ENCODE measurements around the gene TLE3.

Gene TLE3

DNA sequence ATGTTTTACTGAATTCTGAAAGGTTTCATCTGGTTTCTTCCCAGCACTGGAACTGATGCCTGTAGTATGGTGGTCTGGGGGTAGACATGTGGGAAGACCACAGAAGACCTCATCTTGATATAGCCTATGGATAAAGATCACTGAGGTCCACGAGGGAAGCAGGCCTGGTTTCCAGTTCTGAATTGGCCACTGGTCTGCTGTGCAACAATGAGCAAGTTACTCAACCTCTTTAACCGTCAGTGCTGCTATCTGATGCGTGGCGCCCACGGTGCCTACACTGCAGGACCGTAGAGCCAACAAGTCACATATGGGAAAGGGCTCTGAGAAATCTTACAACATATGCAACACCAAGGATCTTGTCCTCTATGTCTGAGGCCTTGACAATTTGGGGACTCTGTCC lies 13.3 kb downstream of the TLE3 start:
- no peak for DNase-seq

DNA sequence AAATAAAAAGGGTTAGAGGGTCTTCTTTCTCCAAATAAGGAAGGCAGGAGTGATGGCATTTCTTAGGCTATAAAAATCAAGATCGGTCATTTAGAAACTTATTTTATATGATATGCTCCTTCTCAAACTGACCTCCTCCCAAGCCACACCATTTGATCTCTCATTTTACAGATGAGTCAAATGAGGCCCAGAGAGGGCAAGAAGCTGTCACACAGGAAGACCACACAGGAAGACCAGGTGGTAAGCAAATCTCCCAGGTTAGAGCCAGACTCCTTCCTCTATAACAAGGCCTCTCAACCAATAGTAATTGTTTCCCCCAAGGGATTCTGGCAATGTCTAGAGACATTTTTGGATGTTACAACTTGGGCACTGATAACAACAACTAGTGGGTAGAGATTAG lies 13.8 kb downstream of the TLE3 start:
- no peak for DNase-seq

GRCh38 chr15:70083418-70083817 lies 14.3 kb downstream of the TLE3 start:
- DNase-seq: no peak

- DNase-seq: no peak
Measured at GRCh38 chr15:70082281-70082900, 15.3 kb downstream of the TLE3 start.

DNA sequence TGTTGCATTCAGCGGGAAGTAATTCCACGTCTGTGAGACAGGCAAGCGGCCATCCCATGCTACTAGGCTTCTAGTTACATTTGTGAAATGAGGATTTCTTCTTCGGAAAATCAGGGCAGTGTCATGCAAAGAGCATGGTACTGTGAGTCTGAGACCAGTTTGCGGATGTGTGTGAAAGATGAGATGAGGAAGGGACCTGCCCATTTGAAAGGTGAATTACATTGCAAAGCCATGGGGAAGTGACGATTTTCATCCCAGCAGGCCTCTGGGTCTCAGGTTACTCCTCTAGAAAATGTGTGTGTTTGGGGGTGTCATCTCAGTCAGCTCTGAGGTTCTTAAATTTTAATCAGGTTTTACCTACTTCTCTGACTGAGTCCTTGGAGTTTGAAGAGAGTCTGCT lies 16.1 kb downstream of the TLE3 start:
- no peak for DNase-seq

DNA sequence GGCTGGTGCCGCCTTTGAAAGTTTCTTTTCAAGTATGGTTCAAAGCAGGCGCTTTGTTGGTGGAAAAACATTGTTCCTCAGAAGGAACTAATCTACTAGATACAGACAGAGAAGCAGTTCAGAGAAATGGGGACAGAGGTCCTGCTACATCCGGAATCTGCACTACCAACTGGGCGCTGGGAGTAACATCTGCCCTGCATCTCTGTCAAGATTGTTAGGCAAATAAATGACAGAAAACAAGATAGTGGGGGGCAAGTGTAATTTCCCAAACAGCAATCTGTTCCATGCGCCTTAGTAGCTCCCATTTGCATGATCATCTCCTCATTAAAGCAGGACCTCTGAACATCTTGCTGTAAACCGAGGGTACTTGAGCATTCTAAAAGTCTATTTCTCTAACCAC lies 17.4 kb downstream of the TLE3 start:
- no peak for DNase-seq

GRCh38 chr15:70079888-70080287 lies 17.8 kb downstream of the TLE3 start:
- DNase-seq: no peak

- no peak for DNase-seq
Measured at GRCh38 chr15:70078578-70079417, 18.9 kb downstream of the TLE3 start.

DNA sequence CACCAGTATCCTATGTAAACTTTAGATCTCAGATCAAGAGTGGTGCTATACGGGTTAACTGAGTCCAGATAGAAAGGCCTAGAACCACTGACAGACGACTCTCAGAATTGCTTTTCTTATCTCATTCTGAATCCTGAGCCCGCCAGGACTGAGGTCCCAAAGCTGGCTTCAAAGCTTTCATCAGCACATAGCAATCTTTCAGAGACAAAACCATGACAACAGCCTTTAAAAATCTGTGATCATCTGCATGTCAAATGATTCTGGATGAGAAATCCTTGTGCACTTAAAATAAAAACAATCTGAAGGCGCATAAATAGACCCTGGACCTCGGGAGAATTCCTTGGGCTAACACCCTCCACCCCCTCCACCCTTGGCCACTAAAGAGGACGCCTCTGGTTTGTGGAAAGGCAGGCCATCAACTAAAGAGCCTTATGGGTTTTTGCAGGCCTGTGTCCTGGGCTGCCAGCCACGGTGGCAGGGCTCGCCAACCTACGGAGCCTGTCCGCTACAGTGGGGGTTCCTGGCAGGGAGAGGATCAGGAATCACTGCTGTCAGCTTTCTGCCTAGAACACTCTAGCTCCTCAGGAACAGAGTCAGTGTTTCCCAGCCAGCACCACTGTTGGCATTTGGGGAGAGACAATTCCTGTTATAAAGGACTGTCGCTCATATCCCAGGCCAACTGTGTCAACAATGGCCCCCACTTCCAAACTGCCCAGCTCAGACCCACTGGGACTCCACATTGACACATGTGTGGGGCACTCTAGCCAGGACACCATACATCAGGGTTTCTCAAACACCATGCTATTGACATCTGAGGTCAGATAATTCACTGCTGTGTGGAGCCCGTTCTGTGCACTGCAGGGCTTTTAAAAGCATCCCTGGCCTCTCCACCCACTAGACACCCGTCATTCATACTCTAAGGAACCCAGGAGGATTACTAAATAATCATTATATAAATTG lies 20.2 kb downstream of the TLE3 start:
- peak in 30 of 56 donors; percentile 11 to 60 (median 33) for DNase-seq

GRCh38 chr15:70074380-70074779 lies 23.3 kb downstream of the TLE3 start:
- DNase-seq: no peak

DNA sequence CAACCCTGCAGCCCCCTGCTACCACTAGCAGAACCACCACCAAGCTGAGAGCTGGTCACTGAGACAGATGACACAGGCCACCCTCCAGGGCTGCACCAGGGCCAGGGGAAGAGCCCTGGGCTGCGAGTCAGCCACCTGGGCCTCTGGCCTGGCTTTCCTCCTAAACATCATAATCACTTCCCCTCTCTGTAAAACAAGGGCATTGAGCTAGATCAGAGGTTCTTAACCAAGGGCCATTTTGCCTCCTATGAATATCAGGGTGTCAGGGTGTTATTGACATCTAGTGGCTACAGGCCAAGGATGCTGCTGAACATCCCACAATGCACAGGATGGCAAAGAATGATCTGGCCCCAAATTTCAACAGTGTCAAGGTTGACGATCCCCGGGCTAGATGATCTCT lies 25.2 kb downstream of the TLE3 start:
- no peak for DNase-seq

DNA sequence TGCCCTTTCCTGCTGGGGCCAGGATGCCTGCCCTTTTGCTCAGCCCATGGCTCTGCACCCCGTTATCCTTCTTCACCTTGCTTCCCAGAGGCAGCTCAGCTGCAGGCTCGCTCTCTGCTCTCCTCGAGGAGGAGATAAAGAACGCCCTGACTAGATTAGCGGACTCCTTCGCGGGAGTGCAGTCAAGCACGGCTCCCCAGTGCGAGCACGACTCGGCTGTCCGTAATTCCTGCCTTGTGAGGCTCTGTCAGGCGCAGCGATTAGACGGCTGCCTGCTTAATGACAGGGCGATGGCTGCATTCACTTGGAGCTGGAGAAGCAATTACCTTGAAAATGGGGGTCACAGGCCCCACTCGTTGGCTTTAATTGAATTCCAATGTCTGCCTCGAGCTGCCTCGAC lies 25.9 kb downstream of the TLE3 start:
- no peak for DNase-seq

- no peak for DNase-seq
Measured at GRCh38 chr15:70069716-70070115, 28.0 kb downstream of the TLE3 start.

GRCh38 chr15:70068783-70069565 lies 28.7 kb downstream of the TLE3 start:
- peak in 11 of 56 donors; percentile 8 to 64 (median 24) for DNase-seq

DNA sequence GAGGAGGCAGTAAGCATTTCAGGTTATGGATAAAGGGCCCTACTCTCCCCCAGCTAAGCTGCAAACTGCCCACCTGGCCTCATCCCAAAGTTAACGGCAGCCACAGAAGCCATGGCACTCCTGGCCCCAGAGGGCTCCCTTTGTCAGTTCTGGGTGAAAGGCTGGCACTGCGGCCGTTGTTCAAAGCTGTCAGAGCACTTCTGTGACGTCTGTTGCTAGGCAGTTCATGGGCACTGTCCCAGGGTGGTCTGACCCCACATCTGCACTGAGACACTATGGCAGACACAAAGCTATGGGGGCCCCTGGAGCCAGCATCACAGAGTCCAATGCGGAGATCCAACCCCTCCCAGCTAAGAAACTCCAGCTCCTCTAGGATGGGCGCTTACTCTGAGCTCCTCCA lies 30.0 kb downstream of the TLE3 start:
- DNase-seq: peak in 1 of 56 donors; percentile 11

- DNase-seq: no peak
Measured at GRCh38 chr15:70067011-70067410, 30.7 kb downstream of the TLE3 start.

GRCh38 chr15:70066447-70066846 lies 31.3 kb downstream of the TLE3 start:
- DNase-seq: no peak

- DNase-seq: no peak
Measured at GRCh38 chr15:70066004-70066403, 31.7 kb downstream of the TLE3 start.

DNA sequence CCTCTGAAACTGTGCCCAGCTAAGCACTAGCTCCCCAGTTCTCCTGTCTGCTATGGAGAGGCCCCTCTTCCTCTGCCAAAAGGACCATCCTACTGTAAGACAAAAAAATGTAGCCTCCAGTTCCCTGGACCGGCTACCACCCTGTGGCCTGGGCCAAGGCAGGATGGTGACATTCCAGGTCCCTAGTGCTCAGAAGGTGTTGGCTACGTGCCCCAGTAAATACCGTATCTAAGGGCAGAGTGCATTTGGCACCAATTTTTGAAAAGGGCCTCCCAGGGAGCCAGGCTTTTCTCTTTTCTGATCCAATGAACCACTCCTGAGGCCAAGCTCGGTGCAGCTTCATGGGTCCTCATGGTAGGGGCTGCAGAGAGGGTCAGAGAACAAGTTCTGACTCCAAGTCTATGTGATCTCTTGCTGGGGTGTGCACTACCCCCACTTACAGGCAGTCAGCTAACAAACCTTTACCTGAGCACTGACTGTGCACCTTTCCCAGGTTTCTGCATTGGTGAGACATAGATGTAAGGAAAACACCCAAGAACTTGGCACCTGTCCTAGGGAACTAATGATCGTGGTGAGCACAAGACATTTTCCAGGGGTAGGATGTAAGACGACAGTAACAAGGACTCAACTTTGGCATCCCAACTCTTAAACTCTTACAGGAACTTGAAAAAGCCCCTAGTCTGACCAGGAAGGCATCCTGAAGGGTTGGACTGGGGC lies 32.6 kb downstream of the TLE3 start:
- no peak for DNase-seq

DNA sequence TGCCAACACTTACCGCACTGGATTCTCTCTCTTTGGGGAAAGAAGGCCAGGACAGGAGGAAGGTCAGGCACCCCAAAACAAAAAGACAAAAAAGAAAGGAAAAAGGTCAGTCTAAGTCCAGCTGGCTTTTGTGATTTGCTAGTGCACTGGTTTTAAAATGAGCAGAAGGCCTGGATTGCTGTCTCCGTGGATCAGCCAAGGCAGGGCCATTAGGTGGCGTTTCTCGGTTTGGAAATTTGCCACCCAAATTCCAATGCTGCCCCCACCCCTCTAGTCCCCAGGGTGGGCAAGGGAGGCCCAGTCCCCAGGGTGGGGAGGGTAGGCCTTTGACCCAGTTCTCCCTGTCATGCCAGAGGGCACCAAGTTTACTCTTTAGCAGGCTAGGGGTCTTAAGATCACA lies 33.3 kb downstream of the TLE3 start:
- no peak for DNase-seq
